SK-N-SH treated with all-trans-retinoic acid at 6 μM for 48 hours (cell line): Measurements from ENCODE around the gene OBP2B.

Experiments
- ATAC-seq: fragments of 200-7000 bp; cut with Tn5 transposase; 3 replicates; pipeline ENCODE4 v1.9.1; 2020; ENCODE audit warnings: mild to moderate bottlenecking, moderate library complexity
- ARNTL ChIP-seq: fragments of 450-650 bp; formaldehyde crosslinking; IDR thresholded peaks from 2 replicates; pipeline ENCODE4 v1.5.0; 2020; ENCODE audit warnings: low read depth, mild to moderate bottlenecking, moderate library complexity, borderline replicate concordance
- BACH2 ChIP-seq: fragments of 250-450 bp; sonication (Bioruptor Pico); IDR thresholded peaks from 2 replicates; pipeline ENCODE4 v1.9.0; 2021; ENCODE audit warnings: mild to moderate bottlenecking, borderline replicate concordance
- CREB5 ChIP-seq: fragments of 250-450 bp; sonication (Bioruptor Pico); IDR thresholded peaks from 2 replicates; pipeline ENCODE4 v1.5.1; 2020; ENCODE audit warnings: low read depth, mild to moderate bottlenecking, moderate library complexity
- CSDC2 ChIP-seq: fragments of 250-450 bp; sonication (Bioruptor Pico); IDR thresholded peaks from 2 replicates; pipeline ENCODE4 v1.5.0; 2020; ENCODE audit warnings: mild to moderate bottlenecking, moderate library complexity
- ESRRG ChIP-seq: fragments of 250-450 bp; sonication (Bioruptor Pico); IDR thresholded peaks from 2 replicates; pipeline ENCODE4 v1.6.1; 2021; ENCODE audit warnings: mild to moderate bottlenecking
- GLIS3 ChIP-seq: fragments of 250-450 bp; sonication (Bioruptor Pico); IDR thresholded peaks from 2 replicates; pipeline ENCODE4 v1.5.0; 2020; ENCODE audit warnings: mild to moderate bottlenecking, moderate library complexity
- ISL1 ChIP-seq: fragments of 250-450 bp; sonication (Bioruptor Pico); IDR thresholded peaks from 2 replicates; pipeline ENCODE4 v2.1.2; 2022; ENCODE audit warnings: mild to moderate bottlenecking, moderate library complexity
- PATZ1 ChIP-seq: fragments of 250-450 bp; sonication (Bioruptor Pico); IDR thresholded peaks from 2 replicates; pipeline ENCODE4 v1.8.0; 2020; ENCODE audit warnings: mild to moderate bottlenecking, moderate library complexity, borderline replicate concordance
- POU6F1 ChIP-seq: fragments of 250-450 bp; sonication (Bioruptor Pico); IDR thresholded peaks from 2 replicates; pipeline ENCODE4 v1.8.0; 2021; ENCODE audit warnings: low read depth, mild to moderate bottlenecking, moderate library complexity, borderline replicate concordance
- PPARA ChIP-seq: fragments of 250-450 bp; sonication (Bioruptor Pico); IDR thresholded peaks from 2 replicates; pipeline ENCODE4 v1.5.0; 2020; ENCODE audit warnings: mild to moderate bottlenecking, borderline replicate concordance
- RARB ChIP-seq: fragments of 250-450 bp; sonication (Bioruptor Pico); IDR thresholded peaks from 2 replicates; pipeline ENCODE4 v1.8.0; 2021; ENCODE audit warnings: mild to moderate bottlenecking, moderate library complexity
- SNAI2 ChIP-seq: fragments of 250-450 bp; sonication (Bioruptor Pico); IDR thresholded peaks from 2 replicates; pipeline ENCODE4 v1.5.0; 2020; ENCODE audit warnings: mild to moderate bottlenecking, moderate library complexity
- TCF4 ChIP-seq: fragments of 250-450 bp; sonication (Bioruptor Pico); IDR thresholded peaks from 2 replicates; pipeline ENCODE4 v1.8.0; 2021; ENCODE audit warnings: mild to moderate bottlenecking, moderate library complexity, borderline replicate concordance
- TOX ChIP-seq: fragments of 250-450 bp; sonication (Bioruptor Pico); IDR thresholded peaks from 2 replicates; pipeline ENCODE4 v1.8.0; 2021; ENCODE audit warnings: mild to moderate bottlenecking, moderate library complexity, borderline replicate concordance
- TSHZ2 ChIP-seq: fragments of 250-450 bp; sonication (Bioruptor Pico); IDR thresholded peaks from 2 replicates; pipeline ENCODE4 v1.5.0; 2020; ENCODE audit warnings: mild to moderate bottlenecking, moderate library complexity
- ZFP3 ChIP-seq: fragments of 250-450 bp; sonication (Bioruptor Pico); IDR thresholded peaks from 2 replicates; pipeline ENCODE4 v1.5.0; 2020; ENCODE audit warnings: mild to moderate bottlenecking, moderate library complexity
- ZFP30 ChIP-seq: fragments of 450-650 bp; formaldehyde crosslinking; IDR thresholded peaks from 2 replicates; pipeline ENCODE4 v1.5.0; 2022; ENCODE audit warnings: mild to moderate bottlenecking, moderate library complexity
- ZNF565 ChIP-seq: fragments of 450-650 bp; formaldehyde crosslinking; conservative IDR thresholded peaks from 2 replicates; pipeline ENCODE4 v1.5.0; 2020; ENCODE audit warnings: low read depth, mild to moderate bottlenecking, moderate library complexity
- ZNF70 ChIP-seq: fragments of 450-650 bp; formaldehyde crosslinking; IDR thresholded peaks from 2 replicates; pipeline ENCODE4 v1.5.0; 2020; ENCODE audit warnings: mild to moderate bottlenecking, moderate library complexity
- ZNF8 ChIP-seq: fragments of 450-650 bp; formaldehyde crosslinking; IDR thresholded peaks from 2 replicates; pipeline ENCODE4 v1.5.0; 2020; ENCODE audit warnings: mild to moderate bottlenecking, moderate library complexity
- TF ChIP-seq, protein P1 (sequence below): fragments of 250-450 bp; sonication (Bioruptor Pico); IDR thresholded peaks from 2 replicates; pipeline ENCODE4 v1.5.1; 2021; ENCODE audit warnings: mild to moderate bottlenecking, moderate library complexity

The OBP2B gene

DNA sequence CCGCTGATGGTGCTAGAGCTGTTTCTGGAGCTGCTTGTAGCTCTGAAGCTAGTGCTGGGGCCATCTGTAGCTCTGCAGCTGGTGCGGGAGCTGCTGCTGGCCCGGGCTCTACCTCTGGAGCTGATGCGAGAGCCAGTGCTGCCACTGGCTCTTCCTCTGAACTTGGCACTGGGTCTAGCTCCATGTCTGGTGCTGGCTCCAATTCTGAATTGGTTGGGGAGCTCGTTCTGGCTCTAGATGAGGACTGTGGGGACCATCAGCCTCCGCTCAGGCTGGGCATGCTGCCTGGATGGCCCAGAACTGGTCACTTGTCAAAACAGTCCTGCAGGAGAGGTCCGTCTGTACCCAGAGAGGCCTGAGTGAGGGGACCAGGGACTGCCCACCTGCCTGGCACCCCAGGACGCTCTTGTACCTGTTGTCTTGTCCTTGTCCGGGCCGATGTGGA is 21.5 kb downstream of the OBP2B start:
- TF ChIP-seq PPARA (no peak), BACH2 (no peak), POU6F1 (CRISPR knock-in tag) (no peak), ZNF70 (CRISPR knock-in tag) (no peak), CREB5 (CRISPR knock-in tag) (no peak), TOX (CRISPR knock-in tag) (no peak), CSDC2 (CRISPR knock-in tag) (no peak), ZFP30 (CRISPR knock-in tag) (no peak), SNAI2 (CRISPR knock-in tag) (no peak), RARB (CRISPR knock-in tag) (no peak), ARNTL (no peak), TCF4 (CRISPR knock-in tag) (no peak), ZNF565 (CRISPR knock-in tag) (no peak)
- TF ChIP-seq, protein P1, sequence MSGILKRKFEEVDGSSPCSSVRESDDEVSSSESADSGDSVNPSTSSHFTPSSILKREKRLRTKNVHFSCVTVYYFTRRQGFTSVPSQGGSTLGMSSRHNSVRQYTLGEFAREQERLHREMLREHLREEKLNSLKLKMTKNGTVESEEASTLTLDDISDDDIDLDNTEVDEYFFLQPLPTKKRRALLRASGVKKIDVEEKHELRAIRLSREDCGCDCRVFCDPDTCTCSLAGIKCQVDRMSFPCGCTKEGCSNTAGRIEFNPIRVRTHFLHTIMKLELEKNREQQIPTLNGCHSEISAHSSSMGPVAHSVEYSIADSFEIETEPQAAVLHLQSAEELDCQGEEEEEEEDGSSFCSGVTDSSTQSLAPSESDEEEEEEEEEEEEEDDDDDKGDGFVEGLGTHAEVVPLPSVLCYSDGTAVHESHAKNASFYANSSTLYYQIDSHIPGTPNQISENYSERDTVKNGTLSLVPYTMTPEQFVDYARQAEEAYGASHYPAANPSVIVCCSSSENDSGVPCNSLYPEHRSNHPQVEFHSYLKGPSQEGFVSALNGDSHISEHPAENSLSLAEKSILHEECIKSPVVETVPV = no peak
- no peak for ATAC-seq

DNA sequence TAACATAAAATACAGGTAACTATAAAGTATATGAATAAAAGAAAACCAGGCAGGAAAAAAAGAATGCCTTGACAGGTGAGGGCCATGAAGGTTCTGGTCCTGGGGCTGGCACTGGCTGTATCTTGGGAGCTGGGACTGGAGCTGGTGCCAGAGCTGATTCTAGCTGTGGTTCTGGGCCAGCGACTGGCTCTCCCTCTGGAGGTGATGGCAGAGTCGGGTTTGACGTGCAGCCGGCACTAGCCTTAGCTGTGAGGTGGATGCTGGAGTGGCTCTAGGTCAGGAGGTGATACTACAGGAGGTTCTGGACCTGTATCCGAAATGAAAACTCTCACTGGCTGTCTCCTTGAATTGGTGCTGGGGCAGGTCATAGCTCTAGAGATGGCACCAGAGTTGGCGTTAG is 22.3 kb downstream of the OBP2B start:
- no peak for TF ChIP-seq TCF4 (CRISPR knock-in tag)
- no peak for TF ChIP-seq ESRRG (CRISPR knock-in tag)
- no peak for TF ChIP-seq PPARA
- no peak for TF ChIP-seq SNAI2 (CRISPR knock-in tag)
- TF ChIP-seq GLIS3 (CRISPR knock-in tag) = no peak
- TF ChIP-seq ZFP3 (CRISPR knock-in tag) = no peak
- TF ChIP-seq BACH2 = no peak
- no peak for TF ChIP-seq TSHZ2
- TF ChIP-seq, protein P1 = no peak
- no peak for TF ChIP-seq ZNF8 (CRISPR knock-in tag)
- TF ChIP-seq PATZ1 (CRISPR knock-in tag) = no peak
- TF ChIP-seq CSDC2 (CRISPR knock-in tag) = no peak
- TF ChIP-seq ARNTL = no peak
- TF ChIP-seq TOX (CRISPR knock-in tag) = no peak
- no peak for TF ChIP-seq ISL1 (CRISPR knock-in tag)
- TF ChIP-seq ZNF565 (CRISPR knock-in tag) = no peak
- ATAC-seq = no peak
